Erythroblast (primary cell): ENCODE measurements around the gene CAMK1D.

Experiments used
- GATA1 ChIP-seq: IDR thresholded peaks from 2 replicates; pipeline ENCODE4 v1.6.1; 2011; ENCODE audit warnings: low read depth, mild to moderate bottlenecking, control low read depth, low read length, moderate library complexity
- POLR2A ChIP-seq: IDR thresholded peaks from 2 replicates; pipeline ENCODE4 v1.6.1; 2011; ENCODE audit warnings: mild to moderate bottlenecking, low read length

GRCh38 chr10:12319076-12319475 is 30.3 kb upstream of the CAMK1D start:
- no peak for TF ChIP-seq POLR2A
- TF ChIP-seq GATA1: no peak
